Daoy (cell line): ENCODE data around the gene NTN1. TPM values are rescaled to one million over a fixed set of nuclear protein-coding genes. Genes with fewer than 3 reads are reported as not detected.
"Not testable (repeated sequence)": the region's sequence is repeated elsewhere in the genome, so short reads cannot be mapped to it uniquely, and the experiment has no call there.

ENCODE experiments used
- DNase-seq: peaks from one replicate; pipeline ENCODE4 v3.0.0-alpha.2; 2015; ENCODE audit warnings: low read depth
- total RNA-seq: library from RNA; depleted of rRNA; stranded (reverse); fragments of >200 nt; shearing (Covaris generic); gene quantifications from 2 replicates; pipeline ENCODE4 v1.2.3, GENCODE V29; 2014

NTN1 gene
- total RNA-seq, 1 experiment from 2014 or later = 7.1 TPM

DNA sequence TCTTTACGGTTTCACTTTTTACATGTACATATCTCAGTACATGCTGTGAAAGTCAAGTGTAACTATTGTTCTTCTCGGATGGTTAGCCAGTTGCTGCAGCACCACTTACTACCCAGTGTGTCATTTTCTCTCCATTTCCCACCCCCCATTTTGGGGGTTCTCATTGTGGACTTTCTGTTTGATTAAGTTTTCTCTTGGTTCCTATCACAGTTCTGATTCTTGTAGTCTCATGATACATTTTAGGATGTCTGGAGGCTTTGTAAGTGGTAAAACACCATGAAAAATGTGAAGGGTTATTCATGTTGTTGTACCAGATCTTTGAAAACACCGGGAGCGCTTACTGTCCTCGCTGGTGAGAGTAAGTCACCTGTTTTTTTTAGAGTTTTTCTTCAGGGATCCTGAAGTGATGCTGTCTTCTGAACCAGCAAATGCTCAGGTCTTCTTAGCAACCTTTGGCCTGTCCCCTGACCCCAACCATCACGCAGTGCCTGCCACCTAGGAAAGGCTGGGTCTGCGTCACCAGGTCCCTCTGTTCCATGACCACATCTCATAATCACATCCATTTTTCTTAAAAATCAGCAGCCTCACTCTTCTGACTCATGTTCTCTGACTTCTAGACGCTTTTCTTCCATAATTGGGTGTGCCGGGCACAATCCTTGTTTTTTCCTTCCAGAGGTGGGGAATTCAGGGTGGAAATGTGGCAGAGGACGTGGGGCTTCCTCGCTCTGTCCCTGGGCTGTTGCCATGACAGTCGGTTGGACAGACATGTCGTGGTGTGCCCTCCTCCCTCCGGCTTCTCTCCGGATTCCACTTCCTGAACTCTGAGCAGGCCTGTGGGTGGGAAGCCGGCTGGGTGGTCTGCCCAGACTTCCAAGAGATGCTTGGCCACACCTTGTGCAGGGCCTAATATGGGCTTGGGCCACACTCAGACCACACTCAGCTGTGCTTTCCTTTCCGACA lies 102.6 kb downstream of the NTN1 start:
- no peak for DNase-seq

DNA sequence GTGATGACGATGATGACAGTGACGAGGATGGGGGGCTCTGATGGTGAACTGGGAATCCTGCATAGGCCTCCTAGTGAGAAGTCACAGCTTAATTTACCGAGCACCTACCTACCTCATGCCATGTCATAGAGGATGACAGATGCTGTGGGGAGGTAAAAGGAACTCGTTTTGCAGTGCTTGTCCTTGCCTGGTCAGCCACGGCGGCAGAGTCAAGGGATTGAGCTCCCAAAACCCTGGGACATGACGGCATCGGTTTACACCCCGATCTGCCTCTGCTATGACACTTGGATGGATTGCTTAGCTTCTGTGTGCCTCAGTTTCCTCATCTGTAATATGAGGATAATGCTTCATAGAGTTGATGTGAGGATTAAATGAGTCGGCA lies 103.2 kb downstream of the NTN1 start:
- DNase-seq = no peak

DNA sequence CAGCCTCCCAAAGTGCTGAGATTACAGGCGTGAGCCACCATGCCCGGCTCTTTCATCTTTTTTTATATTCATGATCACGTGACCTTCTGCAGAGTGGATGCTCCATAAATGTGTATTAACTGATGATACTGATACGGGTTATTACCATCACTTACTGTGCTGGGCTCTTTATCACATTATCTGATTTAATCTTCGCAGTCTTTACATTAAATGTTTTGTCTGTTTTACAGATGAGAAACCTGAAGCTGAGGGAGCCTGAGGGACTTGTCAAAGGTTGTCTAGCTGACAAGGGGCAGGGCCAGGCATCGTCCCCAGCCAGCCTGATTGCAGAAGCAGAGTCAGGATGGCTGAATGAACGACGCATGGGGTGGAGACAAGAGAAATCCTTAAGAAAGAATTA lies 104.4 kb downstream of the NTN1 start:
- DNase-seq = no peak

DNA sequence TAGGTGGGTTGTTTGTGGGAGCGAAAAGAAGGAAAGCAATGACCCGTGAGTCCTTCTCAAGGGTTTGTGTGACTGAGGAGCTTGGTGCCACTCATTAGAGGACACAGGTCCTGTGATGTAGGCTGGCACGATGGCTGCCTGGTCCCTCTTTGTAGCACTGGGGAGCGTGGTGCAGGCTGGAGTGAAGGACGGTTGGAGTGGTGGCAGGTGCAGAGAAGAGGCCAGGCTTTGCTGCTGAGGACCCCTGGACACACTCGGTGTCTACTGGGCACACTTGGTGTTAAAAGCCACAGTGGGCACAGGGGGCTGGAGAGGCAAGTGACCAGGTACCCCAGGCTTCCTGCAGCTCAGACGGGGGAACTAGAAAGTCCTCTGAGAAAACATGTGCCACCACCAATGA lies 106.0 kb downstream of the NTN1 start:
- DNase-seq = no peak

DNA sequence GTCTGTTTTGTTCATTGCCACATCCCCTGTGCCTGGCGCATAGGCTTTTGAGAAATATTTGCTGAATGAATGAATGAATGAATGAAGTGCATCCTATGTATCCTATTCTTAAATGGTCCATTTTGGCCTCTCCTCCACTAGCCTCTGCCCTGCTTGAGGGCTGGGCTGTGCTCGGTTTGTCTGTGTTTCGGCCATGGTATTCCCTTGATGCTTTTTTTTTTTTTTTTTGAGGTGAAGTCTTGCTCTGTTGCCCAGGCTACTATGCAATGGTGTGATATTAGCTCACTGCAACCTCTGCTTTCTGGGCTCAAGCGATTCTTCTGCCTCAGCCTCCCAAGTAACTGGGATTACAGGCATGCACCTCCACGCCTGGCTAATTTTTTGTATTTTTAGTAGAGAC lies 110.1 kb downstream of the NTN1 start:
- DNase-seq = no peak

DNA sequence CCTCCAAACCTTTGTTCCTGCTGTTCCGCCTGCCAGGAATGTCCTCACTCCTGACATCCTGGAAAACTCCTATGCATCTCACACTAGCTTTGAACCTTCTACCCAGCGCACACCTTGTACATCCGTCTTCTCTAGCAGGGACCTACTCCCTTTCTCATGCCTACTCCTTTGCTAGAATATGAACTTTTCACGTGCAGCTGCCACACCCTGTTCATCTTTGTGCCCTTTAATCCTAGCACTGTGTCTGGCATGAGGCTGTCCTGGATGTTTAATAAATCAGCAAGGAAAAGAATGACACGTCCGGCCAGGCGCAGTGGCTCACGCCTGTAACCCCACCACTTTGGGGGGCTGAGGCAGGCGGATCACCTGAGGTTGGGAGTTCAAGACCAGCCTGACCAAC lies 111.0 kb downstream of the NTN1 start:
- no peak for DNase-seq

DNA sequence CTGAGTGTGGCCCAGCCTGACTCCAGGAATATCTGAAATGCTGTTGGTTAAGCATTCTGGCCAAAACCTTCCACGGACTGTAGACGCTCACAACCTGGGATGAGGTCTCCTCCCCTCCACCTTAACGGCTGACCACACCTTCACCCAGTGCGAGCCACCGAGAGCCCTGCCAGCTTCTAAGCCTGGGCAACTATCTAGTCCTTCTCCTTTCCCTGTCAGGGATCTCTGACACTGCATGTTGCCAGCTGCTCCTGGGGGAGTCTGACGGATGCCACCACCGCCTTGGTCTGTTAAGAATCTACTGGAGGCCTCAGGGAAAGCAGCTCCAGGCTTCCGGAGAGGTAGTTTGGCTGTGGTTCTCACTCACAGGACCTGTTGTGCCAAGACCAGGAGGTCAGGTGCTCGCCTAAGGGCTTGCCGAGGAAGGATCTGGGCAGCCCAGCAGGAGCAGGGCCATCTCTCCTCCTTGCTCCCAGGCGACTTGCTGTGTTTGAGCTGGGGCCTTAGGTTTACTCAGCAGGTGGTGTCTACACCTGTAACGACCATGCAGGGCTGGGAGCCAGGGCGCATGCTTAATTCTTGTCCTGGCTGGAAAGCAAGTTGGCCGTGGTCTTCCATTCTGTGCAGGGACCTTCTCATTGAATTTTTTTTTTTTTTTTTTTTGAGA lies 111.8 kb downstream of the NTN1 start:
- no peak for DNase-seq

DNA sequence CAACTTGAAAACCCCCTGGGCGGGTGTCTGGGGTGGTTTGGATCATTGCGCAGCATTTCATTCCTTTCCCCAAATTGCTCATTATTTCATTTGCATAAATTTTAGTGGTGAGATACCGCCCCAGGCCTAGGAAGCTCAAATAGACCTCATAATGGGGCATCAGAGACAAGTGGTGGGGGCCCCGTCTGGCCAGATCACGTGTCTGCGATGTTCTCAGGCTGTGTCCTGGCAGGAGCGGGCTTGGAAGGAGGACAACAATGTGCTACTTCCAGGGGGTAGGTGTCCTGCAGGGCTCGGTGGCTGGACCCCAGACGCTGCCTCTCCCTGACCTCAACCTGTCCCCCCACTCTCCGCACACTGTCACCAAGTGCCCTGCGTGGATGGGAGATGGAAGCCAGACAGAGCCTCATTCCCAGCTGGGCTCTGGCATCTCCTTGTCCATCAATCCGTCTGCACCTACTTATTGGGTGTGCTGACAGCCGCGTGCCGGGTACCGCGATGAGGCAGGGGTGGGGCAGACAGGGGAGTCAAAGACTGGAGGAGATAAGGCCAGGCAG lies 116.9 kb downstream of the NTN1 start:
- DNase-seq = no peak

DNA sequence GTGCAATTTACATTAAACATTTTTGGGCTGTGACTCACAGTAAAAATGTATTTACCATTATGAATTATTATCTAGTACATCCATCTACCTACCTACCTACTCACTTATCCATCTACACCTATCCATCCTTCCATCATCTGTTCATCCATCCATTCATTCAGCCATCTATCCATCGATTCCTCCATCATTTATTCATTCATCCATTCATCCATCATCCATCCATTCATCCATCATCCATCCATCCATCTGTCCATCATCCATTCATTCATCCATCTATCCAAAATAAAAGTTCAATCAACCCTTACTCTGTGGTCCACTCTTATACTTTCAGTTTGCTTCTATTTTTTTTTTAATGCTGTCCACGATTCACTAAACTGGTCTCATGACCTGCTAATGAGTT lies 118.4 kb downstream of the NTN1 start:
- no peak for DNase-seq

DNA sequence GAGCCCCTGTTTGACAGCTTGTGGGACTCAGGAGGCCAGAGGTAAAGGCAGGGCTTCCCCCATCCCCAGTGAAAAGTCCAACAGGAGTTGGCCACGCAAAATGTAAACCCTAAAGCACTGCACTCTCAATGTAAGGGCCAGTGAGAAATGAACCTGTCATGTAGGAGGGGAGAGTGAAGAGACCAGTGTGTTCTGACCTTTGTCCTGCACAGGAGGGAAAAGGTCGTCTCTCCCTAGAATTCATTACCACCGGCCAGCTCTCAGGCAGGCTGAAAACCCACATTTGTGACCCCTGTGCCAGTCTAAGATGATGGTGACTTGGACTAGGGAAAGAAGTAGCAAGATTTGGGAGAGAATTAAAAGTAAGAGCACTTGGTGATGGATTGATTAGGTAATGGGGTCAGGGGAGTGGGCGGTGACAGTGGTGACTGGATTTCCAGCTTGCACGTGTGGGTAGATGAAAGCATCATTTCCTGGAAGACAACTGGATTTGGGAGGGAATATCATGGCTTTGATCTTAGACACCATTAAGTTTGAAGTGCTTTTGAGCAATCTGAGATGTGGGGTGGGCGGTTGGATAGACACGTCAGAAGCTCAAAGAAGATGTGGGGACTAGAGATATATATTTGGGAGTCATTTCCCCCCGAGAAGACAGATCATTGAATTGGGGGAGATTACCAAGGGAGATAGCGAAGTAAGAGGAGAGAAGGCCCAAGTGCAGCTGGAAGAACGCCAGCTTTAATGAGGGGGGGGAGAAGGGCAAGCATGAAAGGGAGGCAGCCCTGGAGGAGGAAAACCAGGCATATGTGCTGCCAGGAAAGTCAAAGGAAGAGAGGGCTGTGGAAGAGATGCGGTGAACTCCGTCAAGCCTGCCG lies 119.5 kb downstream of the NTN1 start:
- DNase-seq = no peak

DNA sequence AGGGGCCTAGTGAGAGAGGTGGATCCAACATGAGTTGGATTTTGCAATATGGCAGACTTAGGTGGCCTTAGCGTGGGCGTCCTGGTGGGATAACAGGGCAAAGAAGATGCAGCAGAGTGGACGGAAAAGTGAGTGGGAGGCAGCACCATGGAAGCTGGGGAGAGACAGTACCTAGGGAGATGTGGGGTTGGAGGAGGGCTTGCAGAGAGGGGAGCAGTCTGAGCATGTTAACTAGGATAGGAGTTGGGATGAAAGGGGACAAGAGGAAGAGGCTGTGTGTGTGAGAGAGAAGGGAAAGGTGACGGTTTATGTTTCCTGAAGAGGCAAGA lies 120.1 kb downstream of the NTN1 start:
- no peak for DNase-seq

DNA sequence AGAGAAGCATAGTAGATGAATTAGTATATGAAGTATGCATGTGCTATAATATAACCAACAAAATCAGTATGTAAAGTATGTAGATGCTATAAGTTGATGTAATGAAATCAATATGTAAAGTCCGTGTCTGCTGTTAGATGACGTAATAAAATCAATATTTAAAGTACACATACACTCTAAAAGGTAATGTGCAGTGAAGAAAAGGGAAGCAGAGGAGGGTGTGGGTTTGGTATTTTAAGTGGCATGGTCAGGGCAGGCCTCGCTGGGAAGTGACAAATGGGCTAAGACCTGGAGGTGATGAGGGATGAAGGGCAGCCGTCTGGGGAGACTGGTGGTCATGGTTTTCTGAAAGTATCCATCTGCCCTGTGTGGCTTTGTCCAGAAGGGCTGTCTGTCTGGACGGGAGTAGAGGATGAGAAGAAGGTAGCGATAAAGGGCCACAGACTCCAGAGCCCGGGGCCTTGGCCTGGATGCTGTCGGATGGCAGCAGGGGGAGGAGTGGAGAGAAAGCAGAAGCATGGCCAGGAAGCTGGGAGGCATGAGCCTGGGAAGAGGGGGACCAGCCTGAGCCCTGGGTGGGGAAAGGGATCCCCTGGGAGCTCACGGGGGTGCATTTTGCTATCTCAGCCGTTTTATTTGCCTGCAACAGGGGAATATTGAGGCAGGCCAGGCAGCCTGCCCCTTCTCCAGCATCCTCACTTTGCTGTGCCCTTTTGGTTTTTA lies 121.6 kb downstream of the NTN1 start:
- no peak for DNase-seq

DNA sequence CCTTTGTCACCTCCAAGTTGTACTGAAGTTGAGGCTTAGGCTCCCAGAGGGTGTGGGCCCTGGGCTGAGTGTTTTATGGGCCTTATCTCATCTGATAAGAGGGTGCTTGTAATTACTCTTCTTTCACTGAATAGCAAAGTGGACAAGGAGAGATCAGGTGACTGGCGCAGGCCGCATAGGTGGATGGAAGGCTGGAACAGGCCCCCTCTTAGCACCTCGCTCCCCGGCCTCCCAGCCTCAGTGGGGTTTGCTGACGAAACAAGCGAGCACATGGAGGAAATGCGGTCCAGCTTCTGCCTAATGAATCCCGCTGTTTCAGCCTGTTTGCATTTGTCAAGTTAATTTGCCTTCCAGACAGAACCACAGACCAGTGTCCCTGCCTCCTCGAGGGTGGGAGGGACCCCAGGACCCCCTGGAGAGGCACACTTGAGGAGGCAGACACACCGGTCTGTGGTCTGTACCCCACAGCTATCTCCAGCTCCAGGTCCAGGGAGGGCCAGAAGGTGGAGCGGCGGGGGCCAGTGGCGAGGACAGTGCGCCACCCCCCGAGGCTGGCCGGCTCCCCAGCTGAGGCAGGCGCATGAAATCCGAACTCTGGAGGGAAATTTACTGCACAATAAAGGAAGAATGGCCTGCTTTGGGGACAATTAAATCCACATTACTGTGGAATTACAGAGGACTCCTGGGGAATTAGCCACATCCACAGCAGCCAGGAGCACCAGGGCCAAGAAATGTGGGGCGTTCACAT lies 123.4 kb downstream of the NTN1 start:
- no peak for DNase-seq

DNA sequence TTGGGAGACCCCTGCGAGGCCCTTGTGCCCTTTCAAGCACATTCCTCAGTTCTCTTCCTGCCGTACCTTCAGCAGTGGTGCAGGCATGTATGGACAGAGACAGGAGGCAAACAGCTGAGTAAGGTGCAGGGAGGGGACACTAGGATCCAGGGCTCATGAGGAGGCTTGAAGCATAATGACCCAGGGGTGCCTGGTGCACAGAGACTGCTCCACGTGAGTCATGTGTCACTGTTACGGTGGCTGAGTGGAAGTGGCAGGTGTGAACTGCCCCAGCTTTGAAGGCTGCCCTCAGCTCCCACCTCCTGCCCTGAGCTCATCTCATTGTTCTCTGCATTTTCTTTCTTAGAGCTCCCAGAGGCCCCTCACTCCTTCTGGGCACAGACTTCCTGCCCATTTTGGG lies 124.8 kb downstream of the NTN1 start:
- no peak for DNase-seq

DNA sequence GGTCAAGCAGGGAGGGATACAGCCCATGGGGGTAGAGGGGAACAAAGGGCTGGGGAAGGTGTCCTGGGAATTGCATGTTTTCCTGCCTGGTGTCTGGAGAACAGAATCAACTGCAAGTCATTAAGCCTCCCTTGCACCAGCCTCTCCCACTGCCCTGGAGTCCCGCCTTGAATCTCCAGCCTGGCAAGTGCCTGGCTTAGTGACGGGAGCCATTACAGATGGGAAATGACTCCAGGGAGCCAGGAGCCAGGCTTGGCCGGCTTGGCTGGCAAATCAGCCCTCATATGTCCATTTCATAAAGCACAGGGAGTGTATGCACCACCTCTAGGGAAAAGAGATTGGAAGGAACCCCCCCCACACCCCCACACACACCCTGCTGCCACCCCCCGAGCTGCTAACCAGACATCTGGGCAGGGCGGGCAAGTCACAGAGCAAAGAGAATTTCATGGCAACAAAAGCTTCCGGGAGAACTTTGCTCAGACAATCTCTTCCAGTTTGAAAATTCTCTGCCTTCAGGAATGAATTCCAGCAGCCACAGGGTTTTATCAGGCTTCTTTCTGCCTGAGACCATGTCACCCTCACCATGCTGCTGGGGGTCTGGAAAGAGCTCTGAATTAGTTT lies 127.7 kb downstream of the NTN1 start:
- DNase-seq = no peak

DNA sequence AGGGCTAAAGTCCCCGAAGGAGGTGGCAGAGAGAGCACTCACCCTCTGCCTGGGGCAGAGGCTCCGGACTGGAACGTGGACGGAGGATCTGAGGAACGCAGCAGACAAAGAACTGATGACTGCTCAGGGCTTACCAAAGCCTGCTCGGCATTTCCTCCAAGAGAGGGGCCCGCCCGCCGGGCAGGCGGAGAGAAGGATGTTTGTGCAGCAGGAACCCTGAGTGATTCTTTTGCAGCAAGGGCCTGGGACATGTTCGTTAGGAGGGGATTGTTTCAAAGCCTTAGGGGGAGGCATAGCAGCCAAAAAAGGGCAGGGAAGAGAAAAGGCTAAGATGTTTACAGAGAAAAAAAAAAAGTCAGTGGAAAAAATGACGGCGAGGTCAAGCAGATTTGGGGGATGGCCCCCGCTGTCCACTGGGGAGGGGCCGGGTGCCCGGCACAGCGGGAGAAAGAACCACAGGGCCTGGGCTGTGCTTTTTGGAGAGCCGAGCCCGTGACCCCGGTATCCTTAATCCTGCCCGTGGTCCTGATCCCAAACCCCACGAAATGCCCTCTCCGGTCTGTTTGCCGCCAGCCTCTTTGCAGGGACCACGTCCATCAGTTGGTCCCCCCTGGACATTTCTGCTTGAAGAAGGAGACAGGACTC lies 129.3 kb downstream of the NTN1 start:
- no peak for DNase-seq

DNA sequence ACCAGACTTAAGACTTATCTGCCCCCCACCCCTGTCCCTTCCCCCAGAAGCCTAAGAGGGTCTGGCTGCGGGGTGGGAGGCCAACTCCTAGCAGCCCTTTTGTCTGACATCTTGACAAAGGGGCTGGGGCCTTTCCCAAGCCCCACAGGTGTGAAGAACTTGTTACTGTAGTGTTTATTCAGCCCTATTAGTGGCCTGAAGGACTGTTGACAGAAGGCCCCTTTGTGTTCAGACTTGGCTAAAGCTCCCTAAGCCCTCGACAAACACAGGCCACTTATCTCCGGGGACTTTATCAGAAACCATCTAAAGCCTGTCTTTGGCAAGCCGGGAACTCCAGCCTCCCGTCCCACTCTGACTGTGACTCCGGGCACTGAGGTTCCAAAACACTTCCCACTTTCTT lies 129.8 kb downstream of the NTN1 start:
- DNase-seq = no peak

DNA sequence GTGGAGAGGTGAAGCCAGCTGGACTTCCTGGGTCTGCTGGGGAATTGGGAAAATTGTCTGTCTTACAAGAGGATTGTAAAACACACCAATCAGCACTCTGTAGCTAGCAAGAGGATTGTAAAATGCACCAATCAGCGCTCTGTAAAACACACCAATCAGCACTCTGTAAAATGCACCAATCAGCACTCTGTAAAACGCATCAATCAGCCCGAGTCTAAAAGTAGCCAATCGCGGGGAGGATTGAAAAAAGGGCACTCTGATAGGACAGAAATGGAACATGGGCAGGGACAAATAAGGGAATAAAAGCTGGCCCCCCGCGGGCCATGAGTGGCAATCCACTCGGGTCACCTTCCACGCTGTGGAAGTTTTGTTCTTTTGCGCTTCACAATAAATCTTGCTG lies 130.4 kb downstream of the NTN1 start:
- not testable (repeated sequence) for DNase-seq

DNA sequence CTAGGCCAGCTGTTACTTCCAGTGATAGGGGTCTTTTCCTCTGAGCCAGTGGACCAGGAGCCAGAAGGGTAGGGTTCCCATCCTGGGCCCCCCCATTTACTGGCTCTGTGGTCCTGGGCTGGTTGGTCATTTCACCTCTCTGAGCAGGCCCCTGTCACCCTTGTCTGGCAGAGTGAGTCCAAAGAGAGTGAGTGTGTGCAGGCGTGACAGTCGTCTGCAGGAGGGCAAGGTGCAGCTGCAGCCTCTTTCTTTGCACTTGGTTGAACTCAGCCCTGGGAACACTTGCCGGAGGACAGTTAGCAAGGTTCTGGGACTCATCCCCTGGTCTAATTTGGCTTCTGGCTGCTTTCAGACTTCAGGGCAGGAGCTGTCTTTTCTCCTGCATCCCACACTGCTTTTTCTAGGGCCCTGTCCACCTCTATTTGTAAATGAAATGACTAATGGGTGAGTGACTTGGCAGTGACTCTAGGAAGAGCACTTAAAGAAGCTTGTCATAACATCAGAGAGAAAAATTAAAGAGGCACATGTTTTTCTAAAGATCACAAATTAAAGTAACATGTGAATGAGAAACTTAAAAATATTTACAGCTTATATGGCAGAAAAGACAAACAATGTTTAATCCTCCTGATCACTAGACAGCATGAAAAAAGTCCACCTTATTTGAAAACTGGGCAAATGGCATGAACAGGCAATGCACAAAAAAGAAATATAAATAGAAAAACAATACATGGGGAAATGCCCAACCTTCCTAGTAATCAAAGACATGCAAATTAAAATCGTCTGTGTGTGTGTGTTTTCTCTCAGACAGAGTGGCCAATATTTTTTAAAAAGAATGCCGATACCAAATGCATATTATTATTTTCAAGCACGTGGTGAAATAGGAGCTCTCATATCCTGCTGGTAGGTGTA lies 137.5 kb downstream of the NTN1 start:
- no peak for DNase-seq
